ENCODE measurements around the gene MYPN.

The MYPN gene

DNA sequence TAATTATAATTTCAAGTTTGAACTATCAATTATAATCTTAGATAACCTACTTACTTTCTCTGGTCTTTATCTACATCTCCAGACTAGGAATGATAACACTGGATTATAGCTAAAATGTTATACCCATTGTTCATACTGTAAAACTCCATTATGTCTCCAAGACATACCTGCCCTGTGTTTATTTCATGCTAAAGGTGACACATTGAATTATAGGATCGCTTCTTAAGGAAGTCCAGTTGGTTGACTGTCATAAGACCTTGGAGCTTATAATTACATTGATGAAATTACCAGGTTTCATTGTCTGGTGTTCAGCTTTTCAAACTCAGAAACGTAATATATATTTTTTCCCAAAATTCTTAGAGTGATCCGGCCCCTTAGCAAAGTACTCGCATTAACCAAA lies 18.7 kb upstream of the MYPN start:
- TF ChIP-seq, protein P1, sequence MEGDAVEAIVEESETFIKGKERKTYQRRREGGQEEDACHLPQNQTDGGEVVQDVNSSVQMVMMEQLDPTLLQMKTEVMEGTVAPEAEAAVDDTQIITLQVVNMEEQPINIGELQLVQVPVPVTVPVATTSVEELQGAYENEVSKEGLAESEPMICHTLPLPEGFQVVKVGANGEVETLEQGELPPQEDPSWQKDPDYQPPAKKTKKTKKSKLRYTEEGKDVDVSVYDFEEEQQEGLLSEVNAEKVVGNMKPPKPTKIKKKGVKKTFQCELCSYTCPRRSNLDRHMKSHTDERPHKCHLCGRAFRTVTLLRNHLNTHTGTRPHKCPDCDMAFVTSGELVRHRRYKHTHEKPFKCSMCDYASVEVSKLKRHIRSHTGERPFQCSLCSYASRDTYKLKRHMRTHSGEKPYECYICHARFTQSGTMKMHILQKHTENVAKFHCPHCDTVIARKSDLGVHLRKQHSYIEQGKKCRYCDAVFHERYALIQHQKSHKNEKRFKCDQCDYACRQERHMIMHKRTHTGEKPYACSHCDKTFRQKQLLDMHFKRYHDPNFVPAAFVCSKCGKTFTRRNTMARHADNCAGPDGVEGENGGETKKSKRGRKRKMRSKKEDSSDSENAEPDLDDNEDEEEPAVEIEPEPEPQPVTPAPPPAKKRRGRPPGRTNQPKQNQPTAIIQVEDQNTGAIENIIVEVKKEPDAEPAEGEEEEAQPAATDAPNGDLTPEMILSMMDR (IDR thresholded peaks at IDR 0.05; ENCODE audit: borderline replicate concordance, insufficient read depth, low read depth, low read length), result no peak
- no peak overlapping the region for H3K4me3 ChIP-seq (ENCODE audit: low read depth, low read length)

DNA sequence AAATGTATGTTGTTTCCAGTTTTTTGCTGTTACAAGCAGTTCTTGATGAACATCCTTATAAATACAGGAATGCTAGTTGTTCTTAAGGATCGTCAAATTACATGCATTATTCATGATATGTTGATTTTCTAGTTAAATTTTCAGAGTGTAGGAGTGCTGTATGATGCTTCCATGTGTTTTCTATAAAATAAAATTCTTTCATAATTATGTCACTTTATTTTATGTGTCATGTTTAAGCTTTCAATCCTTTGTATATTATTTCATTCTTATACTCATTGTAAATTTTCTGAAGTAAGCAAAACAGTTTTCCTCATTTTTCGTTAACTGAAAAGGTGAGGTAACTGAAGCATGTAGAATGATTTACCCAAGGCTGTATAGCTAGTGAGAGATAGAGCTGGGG lies 16.8 kb upstream of the MYPN start:
- H3K4me3 ChIP-seq (ENCODE audit: low read depth, low read length), result no peak overlapping the region
- TF ChIP-seq, protein P1 (IDR thresholded peaks at IDR 0.05; ENCODE audit: borderline replicate concordance, insufficient read depth, low read depth, low read length), result no peak

DNA sequence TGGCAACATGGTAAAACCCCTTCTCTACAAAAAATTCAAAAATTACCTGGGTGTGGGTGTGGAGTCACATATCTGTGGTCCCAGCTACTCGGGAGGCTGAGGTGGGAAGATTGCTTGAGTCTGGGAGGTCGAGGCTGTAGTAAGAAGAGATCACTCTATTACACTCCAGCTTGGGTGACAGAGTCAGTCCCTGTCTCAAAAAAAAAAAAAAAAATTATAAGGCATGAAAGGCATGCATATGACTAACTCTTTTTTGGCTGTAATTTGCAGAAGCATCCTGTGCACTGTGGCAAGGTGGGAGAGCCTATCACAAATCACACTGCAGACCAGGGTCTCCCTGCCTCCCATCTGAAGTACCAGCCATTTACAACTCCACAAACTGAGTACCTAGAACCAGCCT lies 14.1 kb upstream of the MYPN start:
- H3K4me3 ChIP-seq (ENCODE audit: low read depth, low read length), result no peak overlapping the region
- TF ChIP-seq, protein P1 (IDR thresholded peaks at IDR 0.05; ENCODE audit: borderline replicate concordance, insufficient read depth, low read depth, low read length), result no peak

DNA sequence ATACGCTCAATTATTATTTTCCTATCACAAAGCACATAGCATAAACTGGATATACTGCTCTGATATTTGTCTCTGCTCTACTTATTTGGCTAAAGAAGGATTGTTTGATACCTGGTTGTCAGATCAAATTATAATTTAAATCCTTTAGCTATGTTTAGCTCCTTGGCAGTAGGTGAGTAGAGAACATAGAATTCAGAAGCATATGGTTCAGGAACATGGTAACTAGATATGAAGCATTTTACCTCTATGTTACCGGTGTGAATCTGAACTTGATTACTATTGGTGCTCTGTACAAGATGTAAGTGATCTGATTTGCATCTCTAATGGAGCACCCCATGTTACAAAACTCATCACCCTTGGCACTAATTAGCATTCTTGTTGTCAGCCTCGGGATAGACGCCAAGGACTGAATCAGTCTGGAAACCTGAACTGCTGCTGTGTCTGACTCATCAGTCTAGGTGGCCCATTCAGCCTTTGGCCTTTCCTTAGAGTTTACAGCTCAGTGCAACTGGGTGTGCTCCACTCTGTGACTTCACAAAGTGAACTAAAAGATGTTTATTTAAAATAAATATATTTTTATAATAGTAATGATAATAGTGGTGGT lies 12.3 kb upstream of the MYPN start:
- H3K4me3 ChIP-seq (ENCODE audit: low read depth, low read length), result no peak overlapping the region
- TF ChIP-seq, protein P1 (IDR thresholded peaks at IDR 0.05; ENCODE audit: borderline replicate concordance, insufficient read depth, low read depth, low read length), result no peak

DNA sequence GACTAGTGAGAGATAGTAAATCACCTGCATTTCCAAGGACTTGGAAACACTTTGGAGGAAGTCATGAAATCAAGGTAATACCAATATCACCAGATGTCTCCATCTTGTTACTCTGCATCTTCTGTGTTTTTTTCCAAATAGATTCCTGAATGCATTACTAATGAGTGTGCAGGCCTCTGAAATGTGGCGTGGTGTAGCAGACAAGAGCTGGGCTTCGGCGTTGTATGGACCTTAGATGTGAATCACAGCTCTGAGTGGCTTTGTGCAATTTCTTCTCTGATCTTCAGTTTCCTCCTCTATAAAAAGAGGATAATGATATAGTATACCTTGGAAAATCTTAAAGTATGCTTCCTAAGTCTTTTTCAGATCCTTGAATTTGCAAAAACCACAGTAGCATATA lies 9.6 kb upstream of the MYPN start:
- no peak overlapping the region for H3K4me3 ChIP-seq (ENCODE audit: low read depth, low read length)
- TF ChIP-seq, protein P1 (IDR thresholded peaks at IDR 0.05; ENCODE audit: borderline replicate concordance, insufficient read depth, low read depth, low read length), result no peak

DNA sequence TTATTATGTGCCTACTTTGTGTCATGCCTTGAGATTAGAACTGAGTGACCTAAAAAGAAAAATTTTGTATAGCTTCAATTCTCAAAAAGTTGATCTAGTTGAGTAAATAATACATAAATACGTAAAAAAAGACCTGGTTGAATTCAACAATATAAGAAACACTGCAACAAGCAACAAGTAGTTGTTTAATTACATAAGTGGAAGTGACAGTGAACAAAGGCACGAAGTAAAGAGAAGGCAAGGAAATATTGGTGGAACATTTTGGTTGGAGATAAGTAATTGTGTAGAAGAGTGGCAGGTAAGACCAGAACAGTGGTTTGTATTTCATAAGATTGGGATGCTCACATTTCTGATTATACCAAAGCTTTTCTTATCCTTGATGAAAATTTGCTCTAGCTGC lies 8.2 kb upstream of the MYPN start:
- TF ChIP-seq, protein P1 (IDR thresholded peaks at IDR 0.05; ENCODE audit: borderline replicate concordance, insufficient read depth, low read depth, low read length), result no peak
- H3K4me3 ChIP-seq (ENCODE audit: low read depth, low read length), result no peak overlapping the region

DNA sequence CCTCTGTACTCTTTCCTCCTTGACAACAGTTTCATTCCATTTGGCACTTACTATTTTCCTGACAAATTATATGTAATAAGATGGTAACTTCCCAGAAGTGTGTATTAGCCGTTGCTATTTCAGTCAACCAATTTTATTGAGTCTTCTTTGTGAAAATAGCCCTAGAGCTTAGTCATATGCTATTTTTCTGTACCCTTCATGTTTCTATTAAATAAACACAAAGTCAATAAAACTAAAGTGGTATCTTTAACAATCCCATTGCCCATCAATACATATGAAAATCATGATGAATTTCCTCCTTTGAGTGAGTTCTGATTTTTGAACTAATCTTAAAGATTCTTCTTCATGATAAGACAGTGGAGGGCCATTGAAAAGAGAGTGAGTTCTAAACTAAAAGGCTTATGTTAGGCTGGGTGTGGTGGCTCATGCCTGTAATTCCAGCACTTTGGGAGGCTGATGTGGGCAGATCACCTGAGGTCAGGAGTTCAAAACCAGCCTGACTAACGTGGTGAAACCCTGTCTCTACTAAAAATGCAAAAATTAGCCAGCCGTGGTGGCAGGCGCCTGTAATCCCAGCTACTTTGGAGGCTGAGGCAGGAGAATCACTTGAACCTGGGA lies 5.9 kb upstream of the MYPN start:
- TF ChIP-seq, protein P1 (IDR thresholded peaks at IDR 0.05; ENCODE audit: borderline replicate concordance, insufficient read depth, low read depth, low read length), result no peak

More for the DNA sequence above, 5.9 kb upstream of the MYPN start:
- no peak overlapping the region for H3K4me3 ChIP-seq (ENCODE audit: low read depth, low read length)
